Measurements from ENCODE around the gene SLC28A1. TPM values are rescaled to one million over a fixed set of nuclear protein-coding genes. Genes with fewer than 3 reads are reported as not detected.
"Not testable (repeated sequence)": the region's sequence is repeated elsewhere in the genome, so short reads cannot be mapped to it uniquely, and the experiment has no call there.

Gene SLC28A1
- polyA plus RNA-seq, 1 donor: 0.32 TPM

DNA sequence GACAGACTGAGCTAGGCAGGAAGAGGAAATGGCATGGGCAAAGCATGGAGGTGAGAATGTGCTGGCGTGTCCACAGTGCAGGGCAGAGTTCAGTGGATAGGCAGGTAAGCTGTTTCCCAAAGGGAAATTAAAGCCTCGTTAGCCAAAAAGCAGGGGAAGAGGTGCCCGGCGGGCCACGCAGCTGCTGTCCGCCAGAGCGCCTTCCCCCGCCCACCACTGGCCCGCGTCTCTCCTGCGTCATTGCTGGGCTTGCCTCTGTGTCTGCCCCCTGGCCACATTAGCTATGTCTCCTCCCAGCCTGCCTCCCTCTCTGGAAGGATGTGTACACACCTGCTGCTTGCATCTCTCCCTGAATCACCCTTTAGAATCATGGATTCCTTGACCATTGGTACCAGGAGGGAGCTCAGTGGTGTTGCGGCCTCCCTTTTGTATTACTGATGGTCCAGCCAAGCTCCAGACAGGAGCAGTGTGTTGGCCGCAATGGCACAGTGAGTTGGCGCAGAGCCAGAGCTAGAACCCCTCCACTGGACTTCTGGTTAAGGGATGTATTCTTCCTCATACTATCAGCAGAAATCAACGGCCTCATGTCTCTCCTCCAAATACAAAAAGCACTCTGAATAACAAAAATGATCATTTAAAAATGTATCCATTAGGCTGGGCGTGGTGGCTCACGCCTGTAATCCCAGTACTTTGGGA lies 26.6 kb downstream of the SLC28A1 start:
- DNase-seq: no peak

DNA sequence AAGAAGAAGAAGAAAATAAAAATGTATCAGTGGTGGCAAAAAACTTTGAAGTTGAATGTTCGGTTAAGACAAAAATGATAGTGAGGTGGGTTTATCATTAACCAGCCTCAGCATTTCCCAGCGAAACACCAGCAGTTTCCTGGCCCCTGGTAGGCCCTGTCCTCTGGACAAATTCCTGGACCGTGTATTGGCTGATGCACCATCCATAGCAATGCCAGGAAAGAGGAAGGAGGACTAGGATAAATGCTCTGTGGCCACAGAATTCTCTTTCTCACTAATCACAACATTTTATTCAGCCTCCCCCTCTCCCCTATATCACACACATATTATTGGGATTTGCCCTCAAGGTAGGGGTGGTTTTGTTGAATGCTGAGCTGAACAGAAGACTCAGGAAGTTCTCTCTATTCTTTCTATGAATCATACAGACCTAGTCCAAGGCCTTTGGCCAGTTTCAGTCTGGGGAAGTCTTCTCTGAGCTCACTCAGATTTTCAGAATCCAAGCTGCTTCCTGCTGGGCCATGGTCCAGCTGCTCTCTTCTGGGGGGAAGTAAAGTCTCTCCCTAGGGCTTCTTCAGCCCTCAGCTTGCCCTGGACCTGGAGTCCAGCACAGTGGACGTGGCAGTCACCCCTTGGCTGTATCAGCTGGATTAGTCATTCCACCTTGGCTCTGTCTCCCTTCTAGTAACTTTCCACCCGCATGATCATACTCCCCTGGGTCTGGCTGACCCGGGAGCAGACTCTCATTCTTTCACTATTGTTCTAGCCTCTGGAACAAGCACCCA lies 27.6 kb downstream of the SLC28A1 start:
- peak; percentile 91 for DNase-seq

DNA sequence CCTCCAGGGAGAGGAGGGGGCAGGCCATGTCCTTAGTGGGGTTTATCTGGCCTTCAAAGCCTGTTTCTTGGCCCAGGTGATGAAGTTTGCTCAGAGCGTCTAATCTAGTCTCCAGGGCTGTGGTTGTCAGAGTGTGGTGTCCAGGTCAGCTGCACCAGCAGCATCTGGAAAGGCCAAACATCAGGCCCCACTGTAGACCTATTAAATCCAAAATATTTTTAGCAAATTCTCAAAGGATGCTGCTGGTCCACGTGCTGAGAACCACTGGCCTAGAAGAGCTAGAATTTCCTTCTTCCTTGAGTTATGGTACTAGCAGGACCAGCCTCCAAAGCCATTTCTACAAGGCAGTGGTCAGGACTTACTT lies 28.9 kb downstream of the SLC28A1 start:
- DNase-seq: no peak

DNA sequence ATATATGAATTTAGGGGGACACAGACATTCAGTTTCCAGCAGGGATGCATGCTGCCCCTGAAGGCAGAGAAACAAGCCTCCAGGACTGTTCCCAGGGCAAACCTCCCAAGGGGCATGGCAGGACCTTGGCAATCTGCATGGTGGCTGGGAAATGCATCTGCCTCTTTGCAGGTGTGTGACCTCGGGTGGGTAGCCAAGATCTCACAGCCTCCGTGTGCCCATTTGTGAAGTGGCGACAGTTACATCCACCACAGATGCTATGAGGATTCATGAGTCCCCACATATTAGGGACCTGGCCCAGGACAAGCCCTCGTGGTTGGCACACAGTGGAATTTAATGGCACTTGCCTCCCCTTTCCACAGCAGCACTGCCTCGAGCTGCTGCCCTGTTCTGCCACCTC lies 29.9 kb downstream of the SLC28A1 start:
- DNase-seq: no peak

DNA sequence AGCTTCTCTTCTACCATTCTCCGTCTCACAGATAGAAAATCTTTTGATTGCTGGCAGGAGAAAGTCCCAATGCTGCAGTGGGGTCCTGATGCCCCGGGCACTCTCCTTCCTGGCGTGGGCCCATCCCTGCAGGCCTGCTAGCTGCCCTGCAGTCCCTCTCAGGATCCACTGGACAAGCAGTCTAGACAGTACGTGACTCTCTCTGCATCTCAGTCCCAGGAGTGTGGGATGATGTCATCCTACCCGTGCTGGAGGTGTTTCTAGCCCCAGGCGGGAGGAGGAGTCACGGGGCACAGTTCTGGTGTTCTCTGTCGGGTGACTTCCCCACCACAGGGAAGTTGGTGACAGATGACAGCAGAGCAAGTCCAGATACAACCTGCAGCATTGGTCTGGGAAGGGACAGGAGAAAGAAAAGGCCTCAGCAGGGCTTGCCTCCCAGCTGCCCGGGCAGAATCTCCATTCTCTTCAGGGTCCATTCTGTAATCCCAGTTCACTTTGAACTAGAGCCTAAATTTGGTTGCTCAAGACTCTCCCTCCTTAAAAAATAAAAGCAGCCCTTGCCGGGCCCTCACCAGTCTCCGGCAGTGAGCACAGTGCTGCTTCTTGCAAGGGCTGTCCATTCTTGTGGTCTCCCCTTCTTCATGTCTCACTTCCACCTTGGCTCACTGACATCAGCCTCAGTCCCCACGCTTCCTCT lies 30.6 kb downstream of the SLC28A1 start:
- DNase-seq: peak; percentile 50

DNA sequence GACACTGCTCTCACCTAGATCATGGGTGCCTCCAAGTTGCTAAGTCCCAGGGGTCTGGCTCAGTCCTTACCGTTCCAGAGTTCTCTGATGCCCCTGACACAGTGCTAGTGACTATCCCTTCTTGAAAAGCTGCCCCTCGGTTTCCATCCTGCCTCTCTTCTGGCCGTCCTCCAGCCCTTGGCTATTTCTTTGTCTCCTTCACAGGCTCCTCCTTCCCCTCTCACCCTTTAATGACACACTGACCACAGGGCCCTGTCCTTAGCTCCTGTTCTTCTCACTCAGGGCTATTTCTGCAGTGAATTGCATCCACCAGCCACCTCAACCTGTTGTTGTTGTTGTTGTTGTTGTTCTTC lies 31.1 kb downstream of the SLC28A1 start:
- no peak for DNase-seq

DNA sequence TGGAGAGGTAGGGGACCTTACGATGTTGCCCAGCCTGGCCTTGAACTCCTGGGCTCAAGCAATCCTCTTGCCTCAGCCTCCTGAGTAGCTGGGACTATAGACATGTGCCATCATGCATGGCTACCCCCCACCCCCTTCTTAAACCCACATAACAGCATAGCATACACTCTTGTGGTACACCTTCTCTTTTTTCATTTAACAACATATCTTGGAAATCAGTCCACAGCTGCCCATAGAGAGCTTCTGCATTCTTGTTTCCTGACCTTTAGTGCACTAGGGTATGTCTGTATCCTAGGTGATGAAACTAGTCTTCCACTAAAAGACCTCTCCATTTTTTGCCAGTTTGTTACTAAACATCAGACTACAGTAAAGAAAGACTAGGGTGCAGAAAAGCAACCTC lies 33.0 kb downstream of the SLC28A1 start:
- DNase-seq: no peak

DNA sequence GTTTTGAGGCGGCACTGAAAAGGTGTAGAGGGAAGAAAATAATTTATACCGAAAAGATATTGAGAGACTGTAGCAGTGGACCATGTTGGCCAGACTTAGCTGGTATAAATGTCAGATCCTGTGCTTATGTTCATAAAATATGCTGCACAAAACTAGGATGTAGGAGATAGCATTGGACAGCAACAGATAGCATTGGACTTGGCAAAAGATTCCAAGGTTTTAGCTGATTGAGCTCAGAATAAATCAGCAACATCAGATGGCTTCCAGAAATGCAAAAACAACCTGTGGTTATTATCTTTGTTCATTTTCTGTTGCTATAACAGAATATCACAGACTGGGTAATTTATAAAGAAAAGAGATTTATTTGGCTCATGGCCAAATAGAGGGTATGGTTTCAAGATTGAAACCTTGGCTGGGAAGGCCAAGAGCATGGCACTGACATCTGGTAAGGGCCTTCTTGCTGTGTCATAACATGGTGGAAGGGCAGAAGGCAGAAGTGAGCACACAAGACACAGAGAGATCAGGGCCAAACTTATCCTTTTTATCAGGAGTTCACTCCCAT lies 34.7 kb downstream of the SLC28A1 start:
- DNase-seq: no peak

DNA sequence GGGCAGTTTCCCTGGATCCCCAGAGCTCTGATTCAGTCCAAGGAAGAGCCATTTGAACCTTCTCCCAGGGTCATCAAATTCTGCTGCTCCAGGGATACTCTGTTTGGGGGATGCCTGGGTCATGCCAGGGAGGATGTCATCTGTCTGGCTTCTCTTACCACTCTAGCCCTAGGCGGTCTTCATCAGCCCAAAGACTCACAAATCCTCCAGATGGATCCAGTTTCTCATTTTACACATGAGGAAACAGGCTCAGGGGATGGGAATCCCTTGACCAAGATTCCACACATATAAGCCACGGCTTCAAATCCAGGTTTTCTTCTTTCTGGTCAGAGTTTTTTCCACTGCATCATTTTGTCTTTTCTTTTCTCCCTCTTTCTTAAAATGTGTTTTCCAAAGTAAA lies 36.7 kb downstream of the SLC28A1 start:
- DNase-seq: no peak

DNA sequence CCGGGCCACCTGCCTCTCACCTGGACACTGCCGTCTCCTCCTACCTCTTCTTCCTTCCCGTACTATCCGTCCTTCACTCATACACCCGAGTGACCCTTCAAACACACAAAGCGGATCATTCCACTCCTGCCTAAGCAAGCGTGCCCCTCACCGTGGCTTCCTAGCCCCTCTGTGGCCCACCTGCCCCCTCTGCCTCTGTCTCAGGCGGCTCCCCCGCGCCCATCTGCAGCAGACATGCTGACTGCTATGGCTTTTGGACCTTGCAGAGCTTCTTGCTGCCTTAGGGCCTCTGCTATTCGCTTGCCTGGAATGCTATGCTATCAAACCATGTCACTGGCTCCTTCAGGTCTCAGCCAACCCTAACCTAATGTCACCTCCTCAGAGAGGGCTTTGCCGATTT lies 38.1 kb downstream of the SLC28A1 start:
- no peak for DNase-seq

DNA sequence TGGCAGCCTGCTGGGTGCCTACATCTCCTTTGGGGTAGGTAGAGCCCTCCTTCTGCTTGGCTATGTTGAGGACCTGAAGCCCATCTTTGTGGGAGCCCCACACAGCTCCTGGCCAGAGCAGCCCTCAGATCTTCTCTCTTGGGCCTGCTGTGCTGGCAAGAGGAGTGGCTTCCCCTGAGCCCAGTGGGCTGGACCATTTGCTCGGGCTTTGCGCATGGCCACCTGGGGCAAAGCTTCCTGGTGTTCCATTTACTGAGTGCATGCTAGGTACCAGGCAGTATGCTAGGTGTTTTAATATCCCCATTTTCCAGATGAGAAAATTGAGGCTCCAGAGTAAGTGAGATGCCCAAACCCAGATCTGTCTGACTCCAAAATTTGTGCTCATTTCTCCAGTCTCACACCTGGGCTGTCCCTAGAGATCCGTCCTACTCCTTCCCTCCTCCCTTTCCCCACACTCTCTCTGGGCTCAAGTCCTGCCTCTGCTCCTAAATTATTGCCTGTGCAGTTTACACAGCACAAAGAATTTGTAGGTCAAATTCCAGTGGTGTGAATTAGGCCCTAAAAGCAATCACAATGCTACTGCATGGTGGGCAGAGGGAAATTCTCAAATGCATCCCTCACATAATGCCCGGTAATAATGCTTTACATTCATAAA lies 39.7 kb downstream of the SLC28A1 start:
- DNase-seq: no peak

DNA sequence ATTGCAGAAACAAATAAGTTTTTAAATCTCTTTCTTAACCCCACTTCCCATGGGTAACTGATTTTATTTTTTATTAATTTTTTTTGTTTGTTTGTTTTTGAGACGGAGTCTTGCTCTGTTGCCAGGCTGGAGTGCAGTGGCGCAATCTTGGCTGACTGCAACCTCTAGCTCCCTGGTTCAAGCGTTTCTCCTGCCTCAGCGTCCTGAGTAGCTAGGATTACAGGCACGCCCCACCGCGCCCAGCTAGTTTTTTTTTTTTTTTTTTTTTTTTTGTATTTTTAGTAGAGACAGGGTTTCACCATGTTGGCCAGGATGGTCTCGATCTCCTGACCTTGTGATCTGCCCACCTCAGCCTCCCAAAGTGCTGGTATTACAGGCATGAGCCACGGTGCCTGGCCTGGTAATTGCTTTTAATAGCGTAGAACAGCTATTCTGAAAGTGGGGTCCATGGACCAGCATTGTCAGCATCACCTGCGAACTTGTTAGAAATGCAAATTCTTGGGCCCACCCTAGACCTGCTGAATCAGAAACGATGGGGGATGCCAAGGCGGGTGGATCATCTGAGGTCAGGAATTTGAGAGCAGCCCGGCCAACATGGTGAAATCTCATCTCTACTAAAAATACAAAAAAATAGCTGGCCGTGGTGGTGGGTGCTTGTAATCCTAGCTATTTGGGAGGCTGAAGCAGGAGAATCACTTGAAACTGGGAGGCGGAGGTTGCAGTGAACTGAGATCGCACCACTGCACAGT lies 40.5 kb downstream of the SLC28A1 start:
- DNase-seq: not testable (repeated sequence)

DNA sequence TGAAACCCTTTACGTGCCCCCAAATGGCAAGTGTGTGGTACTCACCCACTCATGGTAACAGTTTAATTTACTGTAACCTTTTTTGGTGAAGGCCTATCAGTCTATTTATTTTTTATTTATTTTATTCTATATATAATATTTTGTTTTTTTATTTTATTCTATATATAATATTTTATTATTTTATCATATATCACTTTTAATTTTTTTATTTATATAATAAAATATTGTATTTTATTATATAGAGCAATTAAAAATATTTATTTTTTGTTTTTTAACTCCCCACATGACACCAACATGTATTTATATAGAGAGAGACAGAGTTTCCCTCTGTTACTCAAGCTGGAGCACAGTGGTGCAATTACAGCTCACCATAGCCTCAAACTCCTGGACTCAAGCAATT lies 41.4 kb downstream of the SLC28A1 start:
- DNase-seq: no peak

DNA sequence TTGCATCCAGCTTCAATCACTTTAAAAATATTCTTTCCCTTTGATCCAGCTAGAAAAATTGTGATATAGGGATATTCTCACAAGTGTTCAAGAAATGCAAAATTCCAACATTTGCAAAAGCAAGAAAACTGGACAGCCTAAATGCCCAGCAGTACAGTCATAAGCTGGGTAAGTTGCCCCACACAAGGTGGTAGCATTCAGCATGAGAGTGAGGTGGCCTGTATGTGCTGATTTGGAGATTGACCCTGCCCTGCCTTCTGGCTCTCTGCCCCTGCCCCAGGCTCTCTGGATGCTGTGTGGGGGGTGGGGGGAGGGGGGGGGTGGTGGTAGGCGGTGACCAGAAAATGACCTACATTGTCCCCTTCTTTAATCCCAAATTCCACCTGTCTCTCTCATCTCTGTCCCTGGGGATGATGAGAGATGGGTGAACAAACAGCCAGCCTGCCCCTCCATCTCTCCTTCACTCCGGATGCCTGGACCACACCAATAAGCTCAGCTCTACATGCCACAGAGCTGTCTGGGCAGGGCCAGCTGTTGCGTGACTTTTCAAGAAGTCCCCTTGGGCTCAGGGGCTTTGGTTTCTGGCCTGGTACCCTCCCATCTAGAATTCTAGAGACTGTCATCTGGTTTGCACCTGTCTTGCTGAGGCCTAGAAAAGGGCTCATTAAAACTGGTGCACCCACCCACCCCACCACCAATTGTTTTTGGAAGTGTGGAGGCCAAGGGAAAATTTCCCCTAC lies 42.2 kb downstream of the SLC28A1 start:
- no peak for DNase-seq

DNA sequence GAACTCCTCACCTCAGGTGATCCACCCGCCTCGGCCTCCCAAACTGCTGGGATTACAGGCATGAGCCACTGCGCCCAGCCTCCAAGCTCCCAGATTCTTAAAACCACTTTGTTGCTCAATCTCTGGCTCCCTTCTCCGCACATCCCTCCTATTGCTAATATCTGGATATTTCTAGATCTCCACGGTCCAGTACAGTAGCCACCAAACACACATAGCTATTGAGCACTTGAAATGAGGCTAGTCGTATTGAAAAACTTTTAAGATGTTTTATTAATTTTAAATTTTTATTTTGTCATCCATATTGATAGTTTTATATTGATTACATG lies 44.3 kb downstream of the SLC28A1 start:
- no peak for DNase-seq

DNA sequence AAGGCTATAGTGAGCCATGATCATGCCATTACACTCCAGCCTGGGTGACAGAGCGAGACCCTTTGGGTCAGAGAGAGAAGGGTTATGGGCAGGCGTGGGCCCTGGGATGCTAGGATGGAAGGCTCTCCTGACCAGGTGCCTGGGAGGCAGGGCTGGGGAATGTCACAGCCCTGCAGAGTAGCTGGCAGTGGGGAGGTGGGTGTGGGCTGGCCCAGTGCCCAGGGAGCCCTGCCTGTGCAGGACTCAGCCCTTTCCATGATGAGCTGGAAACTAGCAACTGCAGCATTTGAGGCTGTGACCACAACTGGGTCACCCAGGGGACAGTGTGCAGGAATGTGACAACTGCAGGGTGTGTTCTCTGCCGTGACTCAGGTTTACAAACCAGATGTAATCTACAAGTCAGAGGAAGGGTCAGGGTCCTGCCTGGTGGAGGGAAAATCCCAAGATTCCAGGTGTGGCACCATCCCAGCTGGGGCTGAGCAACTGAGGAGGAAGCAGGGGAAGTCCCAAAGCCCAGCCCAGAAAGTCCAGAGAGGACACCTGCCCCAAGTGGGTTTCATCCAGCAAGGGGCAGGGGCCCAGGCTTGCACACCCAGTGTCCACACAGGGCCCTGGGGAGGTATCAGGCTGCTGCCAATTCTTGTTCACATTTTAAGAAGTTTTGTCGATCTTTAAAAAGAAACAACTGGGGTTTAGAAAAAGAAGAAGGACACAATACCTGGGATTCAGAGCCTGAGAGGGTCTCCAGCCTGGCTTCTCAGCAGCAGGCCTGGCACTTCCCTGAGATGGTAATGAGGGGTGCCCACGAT lies 45.5 kb downstream of the SLC28A1 start:
- no peak for DNase-seq

DNA sequence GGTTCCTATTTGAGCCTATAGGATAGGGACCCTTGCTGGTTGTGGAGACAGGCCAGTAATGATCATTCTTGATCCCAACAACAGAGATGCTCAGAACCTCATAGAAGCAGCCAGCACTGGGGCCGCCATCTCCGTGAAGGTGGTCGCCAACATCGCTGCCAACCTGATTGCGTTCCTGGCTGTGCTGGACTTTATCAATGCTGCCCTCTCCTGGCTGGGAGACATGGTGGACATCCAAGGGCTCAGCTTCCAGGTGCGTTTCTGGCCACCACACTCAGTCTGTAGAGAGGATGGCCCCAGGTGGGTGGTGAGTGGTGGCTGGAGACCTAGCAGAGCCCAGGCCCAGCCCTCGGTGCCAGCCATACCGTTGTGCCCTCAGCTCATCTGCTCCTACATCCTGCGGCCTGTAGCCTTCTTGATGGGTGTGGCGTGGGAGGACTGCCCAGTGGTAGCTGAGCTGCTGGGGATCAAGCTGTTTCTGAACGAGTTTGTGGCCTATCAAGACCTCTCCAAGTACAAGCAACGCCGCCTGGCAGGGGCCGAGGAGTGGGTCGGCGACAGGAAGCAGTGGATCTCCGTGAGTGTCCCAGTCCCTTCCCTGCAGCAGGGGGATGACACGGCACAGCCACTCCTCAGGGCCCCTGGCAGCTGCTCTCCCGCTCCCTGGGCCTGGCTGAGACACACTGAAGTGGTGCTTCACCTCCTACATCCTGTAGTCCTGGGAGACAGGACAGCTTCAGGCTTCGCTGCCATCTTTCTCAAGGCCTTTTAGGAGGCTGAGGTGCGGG lies 50.7 kb downstream of the SLC28A1 start:
- DNase-seq: no peak

DNA sequence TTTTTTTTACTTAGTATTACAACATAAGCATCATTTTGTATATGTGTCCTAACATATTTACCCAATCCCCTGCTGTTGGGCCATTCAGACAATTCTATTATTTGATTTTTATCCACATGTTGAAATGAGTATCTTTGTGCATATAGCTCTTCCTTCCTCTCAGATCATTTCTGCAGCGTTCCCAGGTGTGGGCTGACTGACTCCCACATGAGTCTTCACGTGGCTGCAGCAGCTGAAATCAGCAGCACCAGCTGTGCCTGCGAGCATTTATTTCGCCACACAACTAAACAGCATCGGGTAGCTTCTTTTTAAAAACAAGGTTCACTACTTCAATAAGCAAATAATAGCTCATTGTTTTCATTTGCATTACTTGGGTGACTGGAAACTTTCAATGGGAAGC lies 52.7 kb downstream of the SLC28A1 start:
- no peak for DNase-seq

DNA sequence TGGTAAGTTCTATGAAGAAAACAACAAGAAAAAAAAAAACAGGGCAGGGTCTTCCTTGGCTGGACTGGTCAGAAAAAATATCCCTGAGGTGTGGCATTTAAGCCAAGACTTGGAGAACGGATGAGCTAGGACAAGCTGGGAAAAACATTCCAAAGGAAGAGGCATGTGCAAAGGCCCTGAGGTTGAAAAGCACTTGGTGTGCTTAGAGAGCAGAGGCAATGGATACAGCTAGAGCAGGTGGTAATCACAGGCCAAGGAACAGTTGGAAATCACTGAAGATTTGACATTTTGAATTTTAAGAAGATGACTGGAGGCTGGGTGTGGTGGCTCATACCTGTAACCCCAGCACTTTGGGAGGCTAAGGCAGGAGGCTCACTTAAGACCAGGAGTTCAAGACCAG lies 54.3 kb downstream of the SLC28A1 start:
- DNase-seq: no peak

DNA sequence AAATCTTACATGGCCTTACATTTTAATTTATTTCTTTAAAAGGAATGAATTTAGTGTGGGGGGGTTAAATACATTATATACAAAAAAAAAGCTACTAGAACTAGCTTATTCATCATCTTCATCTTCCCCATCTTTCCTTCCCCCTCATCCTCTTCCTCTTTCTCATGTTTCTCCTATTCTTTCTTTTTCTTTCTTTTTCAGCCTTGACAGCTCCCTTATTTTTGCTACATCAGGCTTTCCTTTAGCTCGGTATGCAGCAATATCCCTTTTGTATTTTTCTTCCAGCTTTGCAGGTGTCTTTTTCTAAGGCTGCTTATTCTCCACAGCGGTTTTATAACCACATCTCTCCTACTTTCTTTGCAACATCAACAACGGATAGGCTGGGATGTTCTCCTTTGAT lies 55.9 kb downstream of the SLC28A1 start:
- no peak for DNase-seq
